Measurements from ENCODE around the gene SHOX.

Gene SHOX

GRCh38 chrX:689983-690382, 59.4 kb downstream of the SHOX start:
- H3K4me1 ChIP-seq (ENCODE audit: insufficient read depth, poor library complexity, severe bottlenecking): no peaks in the 10 kb centered on the region
- H3K9me3 ChIP-seq (ENCODE audit: severe bottlenecking): peaks cover 18% of the 10 kb centered on the region
- ATAC-seq (ENCODE audit: low read depth): no peak
- no peaks in the 10 kb centered on the region for H3K27me3 ChIP-seq (ENCODE audit: insufficient read depth, poor library complexity, severe bottlenecking)
- no peaks in the 10 kb centered on the region for H3K36me3 ChIP-seq (ENCODE audit: low read depth)
- no peak overlapping the region for H3K4me3 ChIP-seq (ENCODE audit: severe bottlenecking)
- no peak overlapping the region for H3K27ac ChIP-seq (ENCODE audit: poor library complexity, severe bottlenecking)
- no peak for DNase-seq (ENCODE audit: low spot score)
- no peak for TF ChIP-seq CTCF (IDR thresholded peaks at IDR 0.05; ENCODE audit: poor library complexity, severe bottlenecking)

- H3K36me3 ChIP-seq (ENCODE audit: low read depth): no peaks in the 10 kb centered on the region
- peaks cover 6% of the 10 kb centered on the region for H3K9me3 ChIP-seq (ENCODE audit: severe bottlenecking)
- no peak for TF ChIP-seq CTCF (IDR thresholded peaks at IDR 0.05; ENCODE audit: poor library complexity, severe bottlenecking)
- no peaks in the 10 kb centered on the region for H3K27me3 ChIP-seq (ENCODE audit: insufficient read depth, poor library complexity, severe bottlenecking)
- no peaks in the 10 kb centered on the region for H3K4me1 ChIP-seq (ENCODE audit: insufficient read depth, poor library complexity, severe bottlenecking)
- ATAC-seq (ENCODE audit: low read depth) (no peak), DNase-seq (ENCODE audit: low spot score) (no peak)
- no peak overlapping the region for H3K4me3 ChIP-seq (ENCODE audit: severe bottlenecking)
- H3K27ac ChIP-seq (ENCODE audit: poor library complexity, severe bottlenecking): no peak overlapping the region
These were observed 64.2 kb downstream of the SHOX start for GRCh38 chrX:694800-695199.

GRCh38 chrX:698206-698605, 67.6 kb downstream of the SHOX start:
- H3K9me3 ChIP-seq (ENCODE audit: severe bottlenecking): peaks cover 7% of the 10 kb centered on the region
- no peak overlapping the region for H3K4me3 ChIP-seq (ENCODE audit: severe bottlenecking)
- no peak for DNase-seq (ENCODE audit: low spot score)
- H3K27me3 ChIP-seq (ENCODE audit: insufficient read depth, poor library complexity, severe bottlenecking): no peaks in the 10 kb centered on the region
- no peaks in the 10 kb centered on the region for H3K4me1 ChIP-seq (ENCODE audit: insufficient read depth, poor library complexity, severe bottlenecking)
- no peak overlapping the region for H3K27ac ChIP-seq (ENCODE audit: poor library complexity, severe bottlenecking)
- ATAC-seq (ENCODE audit: low read depth): no peak
- no peak for TF ChIP-seq CTCF (IDR thresholded peaks at IDR 0.05; ENCODE audit: poor library complexity, severe bottlenecking)
- H3K36me3 ChIP-seq (ENCODE audit: low read depth): no peaks in the 10 kb centered on the region

GRCh38 chrX:700936-701335, 70.3 kb downstream of the SHOX start:
- Histone ChIP-seq H3K27ac (ENCODE audit: poor library complexity, severe bottlenecking) (no peak overlapping the region), H3K9me3 (ENCODE audit: severe bottlenecking) (peaks cover 5% of the 10 kb centered on the region), H3K4me3 (ENCODE audit: severe bottlenecking) (no peak overlapping the region), H3K36me3 (ENCODE audit: low read depth) (no peaks in the 10 kb centered on the region), H3K27me3 (ENCODE audit: insufficient read depth, poor library complexity, severe bottlenecking) (no peaks in the 10 kb centered on the region), H3K4me1 (ENCODE audit: insufficient read depth, poor library complexity, severe bottlenecking) (no peaks in the 10 kb centered on the region)
- no peak for TF ChIP-seq CTCF (IDR thresholded peaks at IDR 0.05; ENCODE audit: poor library complexity, severe bottlenecking)
- no peak for ATAC-seq (ENCODE audit: low read depth)
- DNase-seq (ENCODE audit: low spot score): no peak

- Histone ChIP-seq H3K27me3 (ENCODE audit: insufficient read depth, poor library complexity, severe bottlenecking) (no peaks in the 10 kb centered on the region), H3K4me1 (ENCODE audit: insufficient read depth, poor library complexity, severe bottlenecking) (no peaks in the 10 kb centered on the region), H3K27ac (ENCODE audit: poor library complexity, severe bottlenecking) (no peak overlapping the region), H3K9me3 (ENCODE audit: severe bottlenecking) (peaks cover 2% of the 10 kb centered on the region), H3K4me3 (ENCODE audit: severe bottlenecking) (no peak overlapping the region), H3K36me3 (ENCODE audit: low read depth) (no peaks in the 10 kb centered on the region)
- DNase-seq (ENCODE audit: low spot score) (no peak), ATAC-seq (ENCODE audit: low read depth) (no peak)
- TF ChIP-seq CTCF (IDR thresholded peaks at IDR 0.05; ENCODE audit: poor library complexity, severe bottlenecking): no peak
These were observed 71.1 kb downstream of the SHOX start for GRCh38 chrX:701673-702072.

Data from RWPE2 (cell line).